ENCODE data around the gene PRRX1.

GRCh38 chr1:170663404-170664092, 383 bp upstream of the PRRX1 start:
- TF ChIP-seq, protein P1, sequence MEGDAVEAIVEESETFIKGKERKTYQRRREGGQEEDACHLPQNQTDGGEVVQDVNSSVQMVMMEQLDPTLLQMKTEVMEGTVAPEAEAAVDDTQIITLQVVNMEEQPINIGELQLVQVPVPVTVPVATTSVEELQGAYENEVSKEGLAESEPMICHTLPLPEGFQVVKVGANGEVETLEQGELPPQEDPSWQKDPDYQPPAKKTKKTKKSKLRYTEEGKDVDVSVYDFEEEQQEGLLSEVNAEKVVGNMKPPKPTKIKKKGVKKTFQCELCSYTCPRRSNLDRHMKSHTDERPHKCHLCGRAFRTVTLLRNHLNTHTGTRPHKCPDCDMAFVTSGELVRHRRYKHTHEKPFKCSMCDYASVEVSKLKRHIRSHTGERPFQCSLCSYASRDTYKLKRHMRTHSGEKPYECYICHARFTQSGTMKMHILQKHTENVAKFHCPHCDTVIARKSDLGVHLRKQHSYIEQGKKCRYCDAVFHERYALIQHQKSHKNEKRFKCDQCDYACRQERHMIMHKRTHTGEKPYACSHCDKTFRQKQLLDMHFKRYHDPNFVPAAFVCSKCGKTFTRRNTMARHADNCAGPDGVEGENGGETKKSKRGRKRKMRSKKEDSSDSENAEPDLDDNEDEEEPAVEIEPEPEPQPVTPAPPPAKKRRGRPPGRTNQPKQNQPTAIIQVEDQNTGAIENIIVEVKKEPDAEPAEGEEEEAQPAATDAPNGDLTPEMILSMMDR (tag by site-specific recombination; IDR thresholded peaks at IDR 0.05), result no peak
- TF ChIP-seq ZNF10 (tag by site-specific recombination; IDR thresholded peaks at IDR 0.05) (no peak), ZNF777 (tag by site-specific recombination; IDR thresholded peaks at IDR 0.05; ENCODE audit: borderline replicate concordance) (no peak), ZBTB7A (tag by site-specific recombination; IDR thresholded peaks at IDR 0.05; ENCODE audit: low read depth) (no peak), ZNF132 (tag by site-specific recombination; IDR thresholded peaks at IDR 0.05; ENCODE audit: borderline replicate concordance) (no peak), ZNF350 (tag by site-specific recombination; IDR thresholded peaks at IDR 0.05) (no peak), OVOL3 (tag by site-specific recombination; IDR thresholded peaks at IDR 0.05) (no peak), YY1 (tag by site-specific recombination; IDR thresholded peaks at IDR 0.05) (no peak), PRDM4 (tag by site-specific recombination; IDR thresholded peaks at IDR 0.05) (no peak), KLF7 (tag by site-specific recombination; IDR thresholded peaks at IDR 0.05; ENCODE audit: borderline replicate concordance) (no peak)
- TF ChIP-seq, protein P2, sequence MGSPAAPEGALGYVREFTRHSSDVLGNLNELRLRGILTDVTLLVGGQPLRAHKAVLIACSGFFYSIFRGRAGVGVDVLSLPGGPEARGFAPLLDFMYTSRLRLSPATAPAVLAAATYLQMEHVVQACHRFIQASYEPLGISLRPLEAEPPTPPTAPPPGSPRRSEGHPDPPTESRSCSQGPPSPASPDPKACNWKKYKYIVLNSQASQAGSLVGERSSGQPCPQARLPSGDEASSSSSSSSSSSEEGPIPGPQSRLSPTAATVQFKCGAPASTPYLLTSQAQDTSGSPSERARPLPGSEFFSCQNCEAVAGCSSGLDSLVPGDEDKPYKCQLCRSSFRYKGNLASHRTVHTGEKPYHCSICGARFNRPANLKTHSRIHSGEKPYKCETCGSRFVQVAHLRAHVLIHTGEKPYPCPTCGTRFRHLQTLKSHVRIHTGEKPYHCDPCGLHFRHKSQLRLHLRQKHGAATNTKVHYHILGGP (tag by site-specific recombination; IDR thresholded peaks at IDR 0.05), result no peak
- TF ChIP-seq, protein P3, sequence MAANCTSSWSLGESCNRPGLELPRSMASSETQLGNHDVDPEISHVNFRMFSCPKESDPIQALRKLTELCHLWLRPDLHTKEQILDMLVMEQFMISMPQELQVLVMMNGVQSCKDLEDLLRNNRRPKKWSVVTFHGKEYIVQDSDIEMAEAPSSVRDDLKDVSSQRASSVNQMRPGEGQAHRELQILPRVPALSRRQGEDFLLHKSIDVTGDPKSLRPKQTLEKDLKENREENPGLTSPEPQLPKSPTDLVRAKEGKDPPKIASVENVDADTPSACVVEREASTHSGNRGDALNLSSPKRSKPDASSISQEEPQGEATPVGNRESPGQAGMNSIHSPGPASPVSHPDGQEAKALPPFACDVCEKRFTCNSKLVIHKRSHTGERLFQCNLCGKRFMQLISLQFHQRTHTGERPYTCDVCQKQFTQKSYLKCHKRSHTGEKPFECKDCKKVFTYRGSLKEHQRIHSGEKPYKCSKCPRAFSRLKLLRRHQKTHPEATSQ (tag by site-specific recombination; IDR thresholded peaks at IDR 0.05), result no peak
- TF ChIP-seq, protein P4, sequence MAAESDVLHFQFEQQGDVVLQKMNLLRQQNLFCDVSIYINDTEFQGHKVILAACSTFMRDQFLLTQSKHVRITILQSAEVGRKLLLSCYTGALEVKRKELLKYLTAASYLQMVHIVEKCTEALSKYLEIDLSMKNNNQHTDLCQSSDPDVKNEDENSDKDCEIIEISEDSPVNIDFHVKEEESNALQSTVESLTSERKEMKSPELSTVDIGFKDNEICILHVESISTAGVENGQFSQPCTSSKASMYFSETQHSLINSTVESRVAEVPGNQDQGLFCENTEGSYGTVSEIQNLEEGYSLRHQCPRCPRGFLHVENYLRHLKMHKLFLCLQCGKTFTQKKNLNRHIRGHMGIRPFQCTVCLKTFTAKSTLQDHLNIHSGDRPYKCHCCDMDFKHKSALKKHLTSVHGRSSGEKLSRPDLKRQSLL (tag by site-specific recombination; IDR thresholded peaks at IDR 0.05), result no peak
